Brain microvascular endothelial cell (primary cell): Measurements from ENCODE around the gene MASTL.
"Not testable (repeated sequence)": the region's sequence is repeated elsewhere in the genome, so short reads cannot be mapped to it uniquely, and the experiment has no call there.

Source experiments
- DNase-seq: peaks from one replicate; pipeline ENCODE4 v3.0.0-alpha.2; 2020
- H3K27ac ChIP-seq: fragments of 250-450 bp; sonication (Bioruptor Pico); 2 replicates; pipeline ENCODE4 v1.5.1; 2020; ENCODE audit warnings: mild to moderate bottlenecking, moderate library complexity
- H3K27me3 ChIP-seq: fragments of 250-450 bp; sonication (Bioruptor Pico); replicated peaks from 2 replicates; pipeline ENCODE4 v1.5.1; 2020; ENCODE audit warnings: mild to moderate bottlenecking
- H3K36me3 ChIP-seq: fragments of 250-450 bp; sonication (Bioruptor Pico); replicated peaks from 2 replicates; pipeline ENCODE4 v1.5.1; 2020; ENCODE audit warnings: mild to moderate bottlenecking
- H3K4me3 ChIP-seq: 2 replicates; pipeline ENCODE4 v1.5.1; 2011; ENCODE audit warnings: low read depth, mild to moderate bottlenecking, control low read depth, low read length, moderate library complexity
- in situ Hi-C: cut with HindIII; loops from 2 replicates; pipeline ENCODE4 v1.10.0; 2017; ENCODE audit warnings: low sequenced_read_pairs, low pct_ligation_motif_present
- TF ChIP-seq, protein P1 (sequence below): IDR thresholded peaks from 2 replicates; pipeline ENCODE4 v1.5.1; 2011; ENCODE audit warnings: low read depth, mild to moderate bottlenecking, moderate library complexity, low read length, control low read depth, inconsistent platforms; ENCODE audit errors: missing control alignments

MASTL gene

DNA sequence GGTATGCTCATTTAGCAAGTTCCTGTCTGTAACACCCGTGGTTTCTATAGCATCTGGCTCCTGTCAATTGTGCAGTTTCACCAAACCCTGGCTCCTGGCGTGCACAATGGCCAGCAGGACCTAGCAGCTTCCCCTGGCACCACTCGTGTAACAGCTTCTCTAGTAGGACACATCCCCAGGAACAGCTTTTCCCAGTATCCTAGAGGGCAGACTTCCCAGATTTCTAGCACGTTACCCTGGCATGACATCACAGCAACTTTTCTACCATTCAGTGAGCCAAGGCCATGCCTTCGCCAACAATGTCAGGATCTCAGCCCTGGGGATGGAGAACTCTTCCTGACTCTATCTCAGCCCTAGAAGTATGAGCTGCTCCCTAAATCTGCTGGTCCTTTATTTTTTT, 7.5 kb upstream of the MASTL start:
- Histone ChIP-seq H3K27me3 (no peaks in the 10 kb centered on the region), H3K36me3 (peaks cover 31% of the 10 kb centered on the region), H3K27ac (no peak overlapping the region), H3K4me3 (no peak overlapping the region)
- TF ChIP-seq, protein P1, sequence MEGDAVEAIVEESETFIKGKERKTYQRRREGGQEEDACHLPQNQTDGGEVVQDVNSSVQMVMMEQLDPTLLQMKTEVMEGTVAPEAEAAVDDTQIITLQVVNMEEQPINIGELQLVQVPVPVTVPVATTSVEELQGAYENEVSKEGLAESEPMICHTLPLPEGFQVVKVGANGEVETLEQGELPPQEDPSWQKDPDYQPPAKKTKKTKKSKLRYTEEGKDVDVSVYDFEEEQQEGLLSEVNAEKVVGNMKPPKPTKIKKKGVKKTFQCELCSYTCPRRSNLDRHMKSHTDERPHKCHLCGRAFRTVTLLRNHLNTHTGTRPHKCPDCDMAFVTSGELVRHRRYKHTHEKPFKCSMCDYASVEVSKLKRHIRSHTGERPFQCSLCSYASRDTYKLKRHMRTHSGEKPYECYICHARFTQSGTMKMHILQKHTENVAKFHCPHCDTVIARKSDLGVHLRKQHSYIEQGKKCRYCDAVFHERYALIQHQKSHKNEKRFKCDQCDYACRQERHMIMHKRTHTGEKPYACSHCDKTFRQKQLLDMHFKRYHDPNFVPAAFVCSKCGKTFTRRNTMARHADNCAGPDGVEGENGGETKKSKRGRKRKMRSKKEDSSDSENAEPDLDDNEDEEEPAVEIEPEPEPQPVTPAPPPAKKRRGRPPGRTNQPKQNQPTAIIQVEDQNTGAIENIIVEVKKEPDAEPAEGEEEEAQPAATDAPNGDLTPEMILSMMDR: no peak
- DNase-seq: no peak
- in situ Hi-C loops: no loop called here

DNA sequence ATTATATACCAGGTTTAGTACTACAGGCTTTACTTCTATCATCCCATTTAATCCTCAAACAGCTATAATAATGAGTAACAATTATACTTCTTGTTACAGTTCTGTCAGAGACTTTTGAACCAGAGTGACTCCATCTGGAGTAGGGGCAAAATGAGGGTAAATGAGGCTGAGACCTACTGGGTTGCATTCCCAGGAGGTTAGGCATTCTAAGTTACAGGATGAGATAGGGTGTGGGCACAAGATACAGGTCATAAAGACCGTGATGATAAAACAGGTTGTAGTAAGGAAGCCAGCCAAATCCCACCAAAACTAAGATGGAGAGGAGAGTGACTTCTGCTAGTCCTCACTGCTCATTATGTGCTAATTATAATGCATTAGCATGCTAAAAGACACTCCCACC, 4.9 kb upstream of the MASTL start:
- Histone ChIP-seq H3K36me3 (peaks cover 22% of the 10 kb centered on the region), H3K27me3 (no peaks in the 10 kb centered on the region), H3K4me3 (no peak overlapping the region), H3K27ac (no peak overlapping the region)
- in situ Hi-C loops: no loop called here
- no peak for DNase-seq
- TF ChIP-seq, protein P1: no peak

DNA sequence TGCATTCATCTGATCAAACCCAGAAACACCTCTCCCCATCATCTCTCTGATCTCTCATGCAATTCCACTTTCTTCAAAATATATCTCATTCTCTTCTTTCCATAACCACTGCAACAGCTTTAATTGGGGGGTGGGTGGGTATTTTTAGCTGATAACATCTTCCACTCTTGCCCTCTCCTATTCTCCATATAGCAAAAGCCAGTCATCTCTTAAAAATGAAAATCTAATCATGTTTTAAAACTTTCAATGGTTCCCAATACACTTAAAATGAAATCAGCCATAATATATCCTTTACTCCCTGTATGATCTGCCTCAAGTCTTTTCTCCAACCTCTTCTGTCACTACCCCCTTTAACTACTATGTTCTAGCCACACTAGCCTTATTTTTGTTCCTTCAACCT, 2.5 kb upstream of the MASTL start:
- no peak for DNase-seq
- Histone ChIP-seq H3K36me3 (peaks cover 8% of the 10 kb centered on the region), H3K27ac (no peak overlapping the region), H3K4me3 (peak overlapping the region; percentile 98), H3K27me3 (no peaks in the 10 kb centered on the region)
- in situ Hi-C loops: no loop called here
- TF ChIP-seq, protein P1: no peak

DNA sequence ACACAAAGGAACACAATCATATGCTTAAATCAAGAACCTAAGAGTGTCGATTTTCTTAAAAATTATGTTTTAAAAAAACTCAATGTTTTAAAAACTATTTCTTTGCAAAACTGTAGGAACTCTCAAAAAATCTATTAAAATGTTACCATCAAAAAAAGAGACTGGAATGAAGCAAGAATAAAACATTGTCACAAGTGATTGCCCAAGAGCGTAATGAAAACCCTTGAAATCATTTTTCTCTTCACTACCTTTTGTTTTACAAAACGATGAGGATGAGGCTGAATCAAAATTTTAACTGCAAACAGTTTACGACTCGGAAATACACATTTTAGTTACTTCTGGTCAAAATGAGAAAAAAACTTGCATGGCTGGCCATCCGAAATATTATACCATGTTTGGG, 1.8 kb upstream of the MASTL start:
- TF ChIP-seq, protein P1: no peak
- H3K27ac ChIP-seq: peak overlapping the region; percentile 98
- DNase-seq: no peak

DNA sequence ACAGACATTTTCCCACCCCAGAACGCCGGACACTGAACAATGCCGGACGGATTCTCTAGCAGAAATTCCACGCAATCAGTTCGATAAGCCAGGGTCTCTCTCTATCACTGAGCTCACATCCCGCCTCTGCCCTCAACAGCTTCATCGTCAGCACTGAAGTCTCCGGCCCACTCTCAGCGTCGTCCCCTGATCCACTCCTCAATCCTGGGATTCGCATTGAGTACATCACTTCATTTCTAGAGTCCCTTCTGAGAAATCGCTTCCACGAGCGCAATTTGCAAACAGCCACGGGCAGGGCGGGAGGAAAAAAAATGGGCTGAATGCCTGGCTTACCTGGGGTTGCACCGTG, 1.3 kb upstream of the MASTL start:
- in situ Hi-C loops: no loop called here
- no peaks in the 10 kb centered on the region for H3K36me3 ChIP-seq
- H3K27me3 ChIP-seq: no peaks in the 10 kb centered on the region
- TF ChIP-seq, protein P1: no peak
- peak overlapping the region; percentile 98 for H3K4me3 ChIP-seq
- peak overlapping the region; percentile 98 for H3K27ac ChIP-seq
- peak; percentile 18 for DNase-seq

More for the DNA sequence above, 1.8 kb upstream of the MASTL start:
- H3K36me3 ChIP-seq: peaks cover 3% of the 10 kb centered on the region
- no peaks in the 10 kb centered on the region for H3K27me3 ChIP-seq
- peak overlapping the region; percentile 98 for H3K4me3 ChIP-seq
- in situ Hi-C loops: no loop called here

DNA sequence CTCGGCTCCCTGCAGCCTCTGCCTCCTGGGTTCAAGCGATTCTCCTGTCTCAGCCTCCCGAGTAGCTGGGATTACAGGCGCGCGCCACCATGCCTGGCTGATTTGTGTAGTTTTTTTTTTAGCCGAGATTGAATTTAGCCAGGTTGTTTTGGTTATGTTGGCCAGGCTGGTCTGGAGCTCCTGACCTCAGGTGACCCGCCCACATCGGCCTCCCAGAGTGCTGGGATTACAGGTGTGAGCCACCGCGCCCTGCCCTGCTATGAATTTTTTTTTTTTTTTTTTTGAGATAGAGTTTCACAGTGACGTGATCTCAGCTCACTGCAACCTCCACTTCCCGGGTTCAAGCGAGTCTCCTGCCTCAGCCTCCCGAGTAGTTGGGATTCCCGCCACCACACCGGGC, 1.4 kb downstream of the MASTL start:
- in situ Hi-C loops, H3K27me3 ChIP-seq, H3K36me3 ChIP-seq, DNase-seq: not testable (repeated sequence)
- Histone ChIP-seq H3K27ac (peak overlapping the region; percentile 98), H3K4me3 (peak overlapping the region; percentile 98)
